Ecto neural progenitor cell (in vitro differentiated cells): ENCODE measurements around the gene LRRC55.

Experiments
- DNase-seq: peaks from one replicate; pipeline ENCODE4 v3.0.0-alpha.2; 2018; ENCODE audit warnings: low spot score

LRRC55 gene

DNA sequence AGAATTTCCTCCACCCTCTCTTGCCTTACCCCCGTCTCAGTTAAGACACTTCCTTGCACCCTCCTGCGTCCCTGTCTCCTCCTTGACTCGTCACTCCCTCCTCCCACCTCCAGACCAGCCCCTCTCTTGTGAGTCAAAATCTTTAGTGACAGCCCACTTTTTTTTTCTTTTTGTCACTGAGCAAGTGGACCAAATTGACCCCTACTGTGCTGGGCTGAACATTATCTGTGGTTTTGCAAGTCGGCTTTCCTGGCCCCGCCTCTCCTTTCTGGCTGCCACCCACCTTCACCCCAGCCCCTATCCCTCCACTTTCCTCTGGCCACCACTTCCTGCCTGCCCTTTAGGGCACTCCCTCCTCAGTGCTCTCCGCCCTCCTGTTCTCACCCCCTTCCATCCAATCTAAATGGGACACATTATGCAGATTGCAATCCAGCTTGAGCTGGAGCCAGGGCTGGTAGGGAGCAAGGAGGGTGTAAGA, 55.5 kb downstream of the LRRC55 start, which contains the start of gene APLNR:
Gene APLNR, minus strand, starts transcription at position 47 of the 478 bp plus-strand sequence. CDS start 246 bp downstream, outside the sequence.
- no peak for DNase-seq

DNA sequence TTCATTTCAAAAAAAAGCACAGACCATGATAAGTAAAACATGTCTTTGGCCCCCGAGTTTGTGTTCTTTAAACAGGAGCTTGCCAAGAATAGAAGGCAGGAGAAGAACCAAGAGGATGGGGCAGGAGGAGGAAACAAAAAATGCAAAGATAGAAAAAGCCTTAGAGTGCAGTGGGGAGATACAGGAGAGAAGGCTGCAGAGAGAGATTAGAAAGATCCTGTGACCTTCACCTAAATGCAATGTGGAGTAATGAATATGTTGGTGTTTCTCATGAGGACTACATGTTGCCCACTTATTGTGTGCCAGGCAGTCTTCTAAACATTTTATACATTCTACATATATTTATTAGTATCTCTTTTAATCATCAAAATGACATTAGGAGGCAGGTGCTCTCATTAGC, 57.6 kb downstream of the LRRC55 start:
- DNase-seq, result no peak

DNA sequence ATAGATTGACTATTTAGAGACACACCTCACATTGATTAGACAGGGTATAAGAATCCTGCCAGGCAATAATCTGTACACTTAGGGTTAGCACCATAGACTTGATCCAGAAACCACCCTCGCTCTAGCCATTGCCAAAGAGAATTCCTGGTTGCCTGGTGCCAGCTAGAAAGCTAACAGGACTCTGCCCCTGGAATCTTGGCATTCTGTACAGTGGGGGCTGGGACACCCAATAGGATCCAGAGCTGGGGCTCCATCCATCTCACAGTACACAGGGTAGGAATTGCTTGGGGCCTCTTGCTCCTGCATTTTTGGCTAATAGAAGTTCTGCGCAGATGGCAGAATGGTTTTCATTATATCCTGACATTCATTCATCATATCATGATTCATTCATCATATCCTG, 58.3 kb downstream of the LRRC55 start:
- DNase-seq, result no peak

DNA sequence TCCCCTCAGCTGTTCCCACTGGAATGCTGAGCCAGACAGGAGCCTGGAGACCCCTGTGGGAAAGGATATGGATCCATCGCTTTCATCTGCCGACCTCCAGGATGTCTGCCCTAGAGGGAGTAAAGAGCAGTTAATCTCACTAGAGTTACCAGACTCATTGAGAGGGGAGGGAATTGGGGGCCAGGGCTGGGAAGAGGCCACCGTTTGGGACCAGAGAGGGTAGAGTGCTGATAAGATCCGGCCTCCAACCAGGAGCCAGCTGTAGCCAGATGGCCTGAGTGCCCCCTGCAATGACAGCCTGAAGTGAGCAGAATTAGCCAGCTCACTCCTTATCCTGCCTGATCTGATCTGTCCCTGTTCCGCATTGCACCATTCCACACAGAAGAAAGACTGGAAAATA, 59.0 kb downstream of the LRRC55 start:
- no peak for DNase-seq
